Activated T-cell treated with anti-CD3 and anti-CD28 coated beads for 1 hour (primary cell): ENCODE data around the gene TAAR2.
"Not testable (repeated sequence)": the region's sequence is repeated elsewhere in the genome, so short reads cannot be mapped to it uniquely, and the experiment has no call there.

Experiments used
- DNase-seq: peaks from one replicate; pipeline ENCODE4 v3.0.0-alpha.2; 2020; ENCODE audit warnings: low read depth

TAAR2 gene

GRCh38 chr6:132624175-132624574 lies at the start of gene TAAR2:
Gene TAAR2, minus strand, starts transcription at chr6:132624275. Its CDS starts 0 bp downstream, at chr6:132624275.
- no peak for DNase-seq

GRCh38 chr6:132673376-132674094 lies 49.5 kb upstream of the TAAR2 start:
- DNase-seq = no peak

DNA sequence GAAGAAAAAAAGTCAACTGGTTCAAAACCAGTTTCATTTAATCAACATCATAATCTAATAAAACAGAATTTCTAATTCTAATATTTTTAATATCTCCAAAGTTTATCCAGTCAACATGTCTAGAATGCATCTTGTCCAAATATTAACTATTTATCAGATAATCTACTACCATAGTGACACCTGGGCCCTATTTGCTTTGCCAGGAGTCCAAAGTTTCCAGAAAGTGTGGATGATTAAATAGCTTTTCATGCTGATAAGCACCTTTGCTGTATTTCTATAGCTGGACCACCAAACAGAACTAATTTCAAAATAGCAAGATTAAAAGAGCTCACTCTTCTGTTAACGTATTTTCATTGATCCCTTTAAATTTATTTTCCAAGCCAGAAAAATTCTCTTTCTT lies 47.2 kb upstream of the TAAR2 start:
- no peak for DNase-seq

DNA sequence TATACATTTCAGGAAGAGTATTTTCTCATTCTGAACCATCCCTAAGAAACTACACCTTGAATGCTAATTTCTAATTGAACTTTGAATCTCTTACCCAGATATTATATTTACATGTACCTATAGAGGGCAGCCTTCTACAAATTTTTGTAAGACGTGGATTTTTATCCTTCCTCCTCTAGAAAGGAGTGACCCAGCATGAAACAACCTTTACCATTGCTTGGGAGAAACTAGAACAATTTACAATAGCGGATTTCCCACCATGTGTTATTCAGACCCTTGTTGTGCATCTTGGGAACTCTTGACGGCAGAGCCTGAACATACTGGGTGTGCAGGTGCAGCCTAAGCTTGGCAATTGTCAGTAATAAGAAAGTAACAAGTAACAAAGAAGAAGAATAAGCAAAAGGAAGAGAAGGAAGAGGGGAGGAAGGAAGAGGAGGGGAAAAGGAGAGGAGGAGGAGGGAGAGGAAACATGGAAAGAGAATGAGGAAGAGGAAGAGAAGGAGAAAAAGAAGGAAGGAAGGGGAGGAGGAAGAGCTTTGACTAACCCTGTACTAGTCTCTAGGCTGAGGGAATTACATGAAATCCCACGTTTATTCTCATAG lies 45.7 kb upstream of the TAAR2 start:
- no peak for DNase-seq

GRCh38 chr6:132666118-132666517 lies 42.0 kb upstream of the TAAR2 start:
- no peak for DNase-seq

- DNase-seq = no peak
Measured at GRCh38 chr6:132664309-132665034, 40.4 kb upstream of the TAAR2 start.

DNA sequence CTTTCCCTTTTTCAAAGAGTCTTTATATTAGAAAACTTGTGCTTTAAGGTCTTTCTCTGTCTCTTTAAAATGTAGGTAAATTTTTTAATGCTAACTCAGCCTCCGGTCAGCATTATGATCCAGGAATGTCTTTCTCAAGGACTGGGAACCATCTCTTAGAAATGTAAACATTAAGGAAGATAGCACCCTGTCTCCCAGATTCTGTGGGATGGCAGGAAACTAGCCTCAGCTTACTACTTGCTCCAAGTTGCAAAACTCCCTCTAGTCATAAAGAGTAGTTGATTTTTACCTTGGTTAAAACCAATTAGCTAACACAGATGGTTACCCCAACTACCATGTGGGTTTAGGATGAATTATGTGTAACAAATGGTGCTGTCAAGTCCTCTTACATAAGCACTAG lies 39.6 kb upstream of the TAAR2 start:
- no peak for DNase-seq

GRCh38 chr6:132661906-132662305 lies 37.8 kb upstream of the TAAR2 start:
- no peak for DNase-seq

GRCh38 chr6:132659082-132659481 lies 35.0 kb upstream of the TAAR2 start, which contains the start of gene TAAR1:
Gene TAAR1, minus strand, starts transcription at chr6:132659182. Its CDS starts 13,179 bp downstream, at chr6:132646003.
- no peak for DNase-seq

- DNase-seq = no peak
Measured at GRCh38 chr6:132651062-132651461, 27.0 kb upstream of the TAAR2 start.

DNA sequence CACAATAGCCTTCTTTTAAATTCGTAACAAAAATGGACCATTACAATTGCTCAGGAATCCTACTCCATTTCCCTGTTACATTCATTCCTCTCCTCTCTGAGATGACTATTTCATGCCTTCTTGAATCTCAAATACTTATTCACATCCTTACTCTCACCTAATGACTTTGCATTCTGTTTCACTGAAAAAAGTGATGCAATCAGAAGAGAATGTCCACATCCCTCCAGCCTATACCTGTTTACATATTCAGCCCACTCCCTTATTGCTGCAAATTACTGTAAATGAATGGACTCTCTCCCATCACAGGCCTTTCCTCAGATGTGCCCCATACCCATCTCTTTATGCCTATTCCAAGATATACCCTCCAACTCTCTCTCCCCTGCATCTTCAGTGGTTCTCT lies 26.4 kb upstream of the TAAR2 start:
- no peak for DNase-seq

DNA sequence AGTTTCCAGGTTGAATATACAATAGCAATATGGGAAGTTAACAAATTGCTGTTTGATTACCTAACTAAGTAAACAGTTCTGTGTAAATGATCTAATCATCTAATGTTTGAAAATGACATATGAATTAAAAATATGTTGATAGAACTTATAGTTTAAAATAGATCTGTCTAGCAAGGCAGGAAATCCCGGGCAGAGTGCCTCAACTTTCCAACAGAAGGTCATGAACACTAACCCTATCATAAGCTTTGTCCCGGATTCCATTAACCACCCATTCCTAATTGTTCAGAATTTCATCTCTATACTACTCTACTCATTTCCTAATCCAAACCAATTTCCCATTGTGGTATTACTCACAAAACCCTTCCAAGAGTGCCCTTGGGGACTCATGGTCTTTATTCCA lies 24.8 kb upstream of the TAAR2 start:
- DNase-seq = no peak

DNA sequence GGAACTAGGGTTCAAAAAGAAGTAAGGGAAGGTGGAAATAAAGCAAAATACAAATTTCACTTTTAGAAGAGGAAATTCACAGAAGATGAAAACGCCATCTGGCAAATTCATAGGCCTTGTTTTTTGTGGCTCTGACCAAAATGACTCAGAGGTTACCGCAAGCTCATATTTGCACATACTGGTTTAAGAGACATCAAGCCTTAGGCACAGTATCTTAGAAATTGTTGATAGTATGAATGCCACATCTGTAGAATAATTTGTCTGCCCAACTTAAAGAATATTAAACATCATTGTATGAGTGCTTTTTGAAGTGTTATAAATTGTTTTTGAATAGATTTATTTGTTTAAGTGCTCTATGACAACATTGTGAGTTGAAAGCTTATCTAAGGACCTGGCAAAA lies 24.3 kb upstream of the TAAR2 start:
- no peak for DNase-seq

GRCh38 chr6:132643547-132643946 lies 19.5 kb upstream of the TAAR2 start:
- no peak for DNase-seq

GRCh38 chr6:132637135-132637534 lies 13.1 kb upstream of the TAAR2 start:
- not testable (repeated sequence) for DNase-seq

DNA sequence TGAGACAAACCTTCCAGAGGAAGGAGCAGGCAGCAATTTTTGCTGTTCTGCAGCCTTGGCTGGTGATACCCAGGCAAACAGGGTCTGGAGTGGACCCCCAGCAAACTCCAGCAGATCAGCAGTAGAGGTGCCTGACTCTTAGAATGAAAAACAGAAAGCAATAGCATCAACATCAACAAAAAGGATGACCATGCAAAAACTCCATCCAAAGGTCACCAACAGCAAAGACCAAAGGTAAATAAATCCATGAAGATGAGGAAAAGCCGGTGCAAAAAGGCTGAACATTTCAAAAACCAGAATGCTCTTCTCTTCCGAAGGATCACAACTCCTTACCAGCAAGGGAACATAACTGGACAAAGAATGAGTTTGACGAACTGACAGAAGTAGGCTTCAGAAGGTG lies 11.8 kb upstream of the TAAR2 start:
- not testable (repeated sequence) for DNase-seq

DNA sequence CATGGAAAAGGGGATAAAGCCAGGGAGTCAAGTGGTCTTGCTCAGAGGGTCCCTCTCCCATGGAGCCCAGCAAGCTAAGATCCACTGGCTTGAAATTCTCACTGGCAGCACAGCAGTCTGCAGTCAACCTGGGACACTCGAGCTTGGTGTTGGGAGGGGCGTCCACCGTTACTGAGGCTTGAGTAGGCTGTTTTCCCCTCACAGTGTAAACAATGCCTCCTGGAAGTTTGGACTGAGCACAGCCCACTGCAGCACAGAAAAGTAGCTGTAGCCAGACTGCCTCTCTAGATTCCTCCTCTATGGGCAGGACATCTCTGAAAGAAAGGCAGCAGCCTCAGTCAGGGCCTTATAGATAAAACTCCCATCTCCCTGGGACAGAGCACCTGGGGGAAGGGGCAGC lies 11.2 kb upstream of the TAAR2 start:
- DNase-seq = not testable (repeated sequence)

- DNase-seq = no peak
Measured at GRCh38 chr6:132634796-132635195, 10.7 kb upstream of the TAAR2 start.

GRCh38 chr6:132633362-132633761 lies 9.3 kb upstream of the TAAR2 start:
- DNase-seq = no peak

- DNase-seq = no peak
Measured at GRCh38 chr6:132623106-132623845, 799 bp downstream of the TAAR2 start.

DNA sequence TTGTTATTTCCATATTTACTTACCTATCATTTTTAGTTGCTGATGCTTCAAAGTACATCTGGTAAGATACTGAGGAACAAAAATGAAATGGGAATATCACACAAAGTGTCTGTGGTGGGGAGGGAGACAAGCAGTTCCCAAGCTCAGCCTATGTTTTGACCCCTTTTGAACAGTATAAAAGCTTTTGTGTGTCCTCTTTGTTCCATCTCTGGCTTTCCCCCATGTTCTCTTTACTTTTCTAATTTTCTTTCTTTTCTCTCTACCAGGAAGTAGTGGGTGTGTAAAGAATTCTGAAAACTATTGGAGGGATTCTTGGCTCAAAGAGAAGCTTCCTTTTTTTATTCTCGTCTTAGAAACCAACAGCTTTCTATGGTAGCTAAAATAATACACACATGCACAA lies 7.4 kb downstream of the TAAR2 start:
- DNase-seq = no peak

- DNase-seq = no peak
Measured at GRCh38 chr6:132614554-132614953, 9.5 kb downstream of the TAAR2 start.
